Loucy (cell line): ENCODE results near the gene STMND1.
"Not testable (repeated sequence)": the region's sequence is repeated elsewhere in the genome, so short reads cannot be mapped to it uniquely, and the experiment has no call there.

ENCODE experiments used
- H2AFZ ChIP-seq: fragments of 200-600 bp; sonication (generic); 2 replicates; pipeline ENCODE4 v1.6.0; 2016; ENCODE audit warnings: antibody characterized with exemption, mild to moderate bottlenecking, low read length, moderate library complexity
- H3F3A ChIP-seq: fragments of 200-600 bp; 2 replicates; pipeline ENCODE4 v1.6.0; 2016; ENCODE audit warnings: antibody characterized with exemption, low read depth, mild to moderate bottlenecking
- H3K27me3 ChIP-seq: fragments of 200-600 bp; sonication (generic); 2 replicates; pipeline ENCODE4 v1.6.1; 2014; ENCODE audit warnings: low read length, mild to moderate bottlenecking; ENCODE audit not compliant: insufficient read depth, poor library complexity, severe bottlenecking
- H3K36me3 ChIP-seq: fragments of 200-600 bp; sonication (generic); 2 replicates; pipeline ENCODE4 v1.6.1; 2016; ENCODE audit warnings: low read length; ENCODE audit not compliant: insufficient read depth
- H3K4me1 ChIP-seq: fragments of 200-600 bp; sonication (generic); 2 replicates; pipeline ENCODE4 v1.5.1; 2014; ENCODE audit warnings: low read length, mild to moderate bottlenecking; ENCODE audit not compliant: insufficient read depth, poor library complexity, severe bottlenecking
- H3K4me2 ChIP-seq: fragments of 200-600 bp; sonication (generic); 2 replicates; pipeline ENCODE4 v1.6.0; 2014; ENCODE audit warnings: antibody characterized with exemption, low read length, low read depth, mild to moderate bottlenecking; ENCODE audit not compliant: poor library complexity, severe bottlenecking
- H3K4me3 ChIP-seq: fragments of 200-600 bp; sonication (generic); 2 replicates; pipeline ENCODE4 v1.5.1; 2014; ENCODE audit warnings: low read length, mild to moderate bottlenecking, mixed read lengths; ENCODE audit not compliant: poor library complexity, severe bottlenecking
- H3K79me2 ChIP-seq: fragments of 200-600 bp; sonication (generic); 2 replicates; pipeline ENCODE4 v1.6.1; 2014; ENCODE audit warnings: low read length; ENCODE audit not compliant: insufficient read depth
- H3K9ac ChIP-seq: fragments of 200-600 bp; sonication (generic); 2 replicates; pipeline ENCODE4 v1.6.0; 2014; ENCODE audit warnings: mild to moderate bottlenecking, low read depth, low read length, moderate library complexity; ENCODE audit not compliant: poor library complexity, severe bottlenecking
- H3K9me2 ChIP-seq: fragments of 200-600 bp; sonication (generic); replicated peaks from 2 replicates; pipeline ENCODE4 v1.6.1; 2016; ENCODE audit warnings: low read depth, low read length, mixed read lengths
- H3K9me3 ChIP-seq: fragments of 200-600 bp; sonication (generic); 2 replicates; pipeline ENCODE4 v1.6.1; 2014; ENCODE audit warnings: mild to moderate bottlenecking, antibody characterized with exemption, low read length, low read depth; ENCODE audit not compliant: insufficient read depth
- H4K20me1 ChIP-seq: fragments of 200-600 bp; sonication (generic); 2 replicates; pipeline ENCODE4 v1.6.0; 2014; ENCODE audit warnings: antibody characterized with exemption, low read length, mild to moderate bottlenecking; ENCODE audit not compliant: insufficient read depth, poor library complexity, severe bottlenecking
- CTCF ChIP-seq: fragments of 200-600 bp; sonication (generic); conservative IDR thresholded peaks from 2 replicates; pipeline ENCODE4 v1.5.1; 2014; ENCODE audit warnings: mild to moderate bottlenecking, antibody characterized with exemption, low read length
- EZH2phosphoT487 ChIP-seq: fragments of 200-600 bp; IDR thresholded peaks from 2 replicates; pipeline ENCODE4 v1.6.1; 2018; ENCODE audit warnings: antibody characterized with exemption, mild to moderate bottlenecking, moderate library complexity, borderline replicate concordance

Gene STMND1

GRCh38 chr6:17066610-17067009, 35.2 kb upstream of the STMND1 start:
- Histone ChIP-seq H3K27me3 (no peaks in the 10 kb centered on the region), H3K4me1 (no peaks in the 10 kb centered on the region), H4K20me1 (no peaks in the 10 kb centered on the region), H3K9me3 (no peaks in the 10 kb centered on the region), H3K9me2 (no peaks in the 10 kb centered on the region), H3K36me3 (no peaks in the 10 kb centered on the region), H3F3A (no peaks in the 10 kb centered on the region), H2AFZ (no peak overlapping the region), H3K4me3 (no peak overlapping the region), H3K79me2 (no peaks in the 10 kb centered on the region), H3K9ac (no peak overlapping the region), H3K4me2 (no peak overlapping the region)
- no peak for TF ChIP-seq CTCF
- no peak for TF ChIP-seq EZH2phosphoT487

DNA sequence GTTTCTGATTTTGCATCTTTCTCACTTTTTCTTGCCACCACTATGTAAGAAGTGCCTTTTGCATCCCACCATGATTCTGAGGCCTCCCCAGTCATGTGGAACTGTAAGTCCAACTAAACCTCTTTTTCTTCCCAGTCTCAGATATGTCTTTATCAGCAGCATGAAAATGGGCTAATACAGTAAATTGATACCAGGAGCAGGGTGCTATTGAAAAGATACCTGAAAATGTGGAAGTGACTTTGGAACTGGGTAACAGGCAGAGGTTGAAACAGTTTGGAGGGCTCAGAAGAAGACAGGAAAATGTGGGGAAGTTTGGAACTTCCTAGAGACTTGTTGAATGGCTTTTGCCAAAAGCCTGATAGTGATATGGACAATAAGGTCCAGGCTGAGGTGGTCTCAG, 32.9 kb upstream of the STMND1 start:
- H4K20me1 ChIP-seq, H3K4me1 ChIP-seq, H3K9ac ChIP-seq, H3K79me2 ChIP-seq, H2AFZ ChIP-seq, H3K36me3 ChIP-seq, H3K4me2 ChIP-seq, H3K9me2 ChIP-seq, H3K27me3 ChIP-seq, H3K9me3 ChIP-seq, H3F3A ChIP-seq, H3K4me3 ChIP-seq: not testable (repeated sequence)

DNA sequence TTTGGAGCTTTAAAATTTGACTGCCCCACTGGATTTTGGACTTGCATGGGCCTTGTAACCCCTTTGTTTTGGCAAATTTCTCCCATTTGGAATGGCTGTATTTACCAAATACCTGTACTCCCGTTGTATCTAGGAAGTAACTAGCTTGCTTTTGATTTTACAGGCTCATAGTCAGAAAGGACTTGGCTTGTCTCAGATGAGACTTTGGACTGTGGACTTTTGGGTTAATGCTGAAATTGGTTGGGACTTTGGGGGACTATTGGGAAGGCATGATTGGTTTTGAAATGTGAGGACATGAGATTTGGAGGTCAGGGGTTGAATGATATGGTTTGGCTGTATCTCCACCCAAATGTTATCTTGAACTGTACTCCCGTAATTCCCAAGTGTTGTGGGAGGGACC, 31.4 kb upstream of the STMND1 start:
- not testable (repeated sequence) for H3K4me3 ChIP-seq

DNA sequence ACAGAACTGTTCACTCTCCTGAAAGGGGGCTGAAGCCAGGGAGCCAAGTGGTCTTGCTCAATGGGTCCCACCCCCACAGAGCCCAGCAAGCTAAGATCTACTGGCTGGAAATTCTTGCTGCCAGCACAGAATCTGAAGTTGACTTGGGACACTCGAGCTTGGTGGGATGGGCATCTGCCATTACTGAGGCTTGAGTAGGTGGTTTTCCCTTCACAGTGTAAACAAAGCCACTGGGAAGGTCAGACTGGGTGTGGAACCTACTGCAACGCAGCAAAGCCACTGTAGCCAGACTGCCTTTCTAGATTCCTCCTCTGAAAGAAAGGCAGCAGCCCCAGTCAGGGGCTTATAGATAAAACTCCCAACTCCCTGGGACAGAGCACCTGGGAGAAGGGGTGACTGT, 28.3 kb upstream of the STMND1 start:
- H3K36me3 ChIP-seq, H3K9ac ChIP-seq, H3K4me2 ChIP-seq, H3K9me2 ChIP-seq, H3K79me2 ChIP-seq, H3K27me3 ChIP-seq, H2AFZ ChIP-seq, H3K4me1 ChIP-seq, H3K9me3 ChIP-seq, H3K4me3 ChIP-seq, H4K20me1 ChIP-seq, H3F3A ChIP-seq: not testable (repeated sequence)

More for the DNA sequence above, 31.4 kb upstream of the STMND1 start:
- not testable (repeated sequence) for H3K27me3 ChIP-seq, H3K4me2 ChIP-seq, H2AFZ ChIP-seq, H3K36me3 ChIP-seq, H3K79me2 ChIP-seq, H3F3A ChIP-seq, H4K20me1 ChIP-seq, H3K9me2 ChIP-seq, H3K4me1 ChIP-seq, H3K9me3 ChIP-seq, H3K9ac ChIP-seq

DNA sequence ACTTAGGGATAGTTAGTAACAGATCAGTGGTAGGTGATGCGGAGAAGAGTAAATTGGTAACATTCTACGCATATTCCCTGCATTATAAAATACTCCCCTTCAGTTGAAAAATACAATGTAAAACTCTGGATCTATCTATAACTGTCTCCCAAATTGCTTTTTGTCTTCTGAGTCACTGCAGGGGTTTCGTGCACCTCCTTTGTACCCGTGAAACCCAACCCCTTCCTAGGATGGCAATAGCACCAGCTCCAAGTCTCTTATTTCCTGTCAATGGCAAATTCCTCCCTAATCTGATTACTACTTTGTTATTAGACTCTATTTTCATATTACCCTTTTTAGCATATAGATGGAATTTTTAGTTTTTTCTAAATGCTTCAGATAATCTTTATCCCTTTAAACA, 20.6 kb upstream of the STMND1 start:
- Histone ChIP-seq H3F3A (no peaks in the 10 kb centered on the region), H3K9ac (no peak overlapping the region), H4K20me1 (no peaks in the 10 kb centered on the region), H3K4me1 (no peaks in the 10 kb centered on the region), H3K36me3 (no peaks in the 10 kb centered on the region), H3K4me3 (no peak overlapping the region), H3K79me2 (no peaks in the 10 kb centered on the region), H3K9me3 (no peaks in the 10 kb centered on the region), H3K9me2 (no peaks in the 10 kb centered on the region), H2AFZ (no peak overlapping the region), H3K27me3 (no peaks in the 10 kb centered on the region), H3K4me2 (no peak overlapping the region)
- TF ChIP-seq EZH2phosphoT487 (no peak), CTCF (no peak)
